ENCODE data around the gene PPA1. TPM values are rescaled to one million over a fixed set of nuclear protein-coding genes. Genes with fewer than 3 reads are reported as not detected.

PPA1 gene
- total and polyA plus RNA-seq, 10 donors: 54.8 to 133 (median 78.5) TPM

- peaks cover 0 to 3% (median 2%) of the 10 kb centered on the region in 6 donors for H3K4me1 ChIP-seq
- peak in 6 of 11 experiments; percentile 9 to 50 (median 31) for TF ChIP-seq CTCF (IDR thresholded peaks at IDR 0.05 in 8 of 11, conservative IDR thresholded peaks at IDR 0.05 in 3 of 11)
- no peak for TF ChIP-seq POLR2A (IDR thresholded peaks at IDR 0.05)
- TF ChIP-seq POLR2AphosphoS5 (IDR thresholded peaks at IDR 0.05): no peak
- no peak overlapping the region for H3K4me3 ChIP-seq
- H3K27me3 ChIP-seq (replicated peaks in 1 of 7): no peaks in the 10 kb centered on the region
- no peak for DNase-seq
- no peaks in the 10 kb centered on the region for H3K9me3 ChIP-seq
- 61 to 69% (median 62%) methylated on average over 8 to 9 of the region's 9 CpGs for WGBS, 5 donors
- H3K36me3 ChIP-seq: no peaks in the 10 kb centered on the region
- no peak overlapping the region for H3K27ac ChIP-seq
- intact Hi-C loops (cut with DNase I; ENCODE audit: low total_unique reads): no loop called here
Measured at GRCh38 chr10:70267161-70267933, 34.1 kb upstream of the PPA1 start.

- intact Hi-C loops (cut with DNase I; ENCODE audit: low total_unique reads): no loop called here
- 13 to 30% (median 19%) methylated on average over 1 of the region's 1 CpG for WGBS, 5 donors
- no peak overlapping the region for H3K27ac ChIP-seq
- H3K4me3 ChIP-seq: no peak overlapping the region
- H3K9me3 ChIP-seq: peaks cover 0 to 2% (median 0%) of the 10 kb centered on the region in 8 donors
- no peaks in the 10 kb centered on the region for H3K4me1 ChIP-seq
- H3K27me3 ChIP-seq (replicated peaks in 1 of 7): no peaks in the 10 kb centered on the region
- no peaks in the 10 kb centered on the region for H3K36me3 ChIP-seq
- TF ChIP-seq POLR2AphosphoS5 (IDR thresholded peaks at IDR 0.05) (no peak), CTCF (IDR thresholded peaks at IDR 0.05 in 8 of 11, conservative IDR thresholded peaks at IDR 0.05 in 3 of 11) (no peak), POLR2A (IDR thresholded peaks at IDR 0.05) (no peak)
- DNase-seq: no peak
Measured at GRCh38 chr10:70266701-70267100, 33.5 kb upstream of the PPA1 start.

- no peak overlapping the region for H3K4me3 ChIP-seq
Measured at GRCh38 chr10:70266056-70266455, 32.8 kb upstream of the PPA1 start.

More at GRCh38 chr10:70266056-70266455, 32.8 kb upstream of the PPA1 start:
- intact Hi-C loops (cut with DNase I; ENCODE audit: low total_unique reads): no loop called here
- TF ChIP-seq POLR2AphosphoS5 (IDR thresholded peaks at IDR 0.05) (no peak), POLR2A (IDR thresholded peaks at IDR 0.05) (no peak), CTCF (IDR thresholded peaks at IDR 0.05 in 8 of 11, conservative IDR thresholded peaks at IDR 0.05 in 3 of 11) (no peak)
- H3K27ac ChIP-seq: no peak overlapping the region
- no peaks in the 10 kb centered on the region for H3K4me1 ChIP-seq
- WGBS, 5 donors: 95 to 99% (median 97%) methylated on average over 7 of the region's 7 CpGs
- no peaks in the 10 kb centered on the region for H3K36me3 ChIP-seq
- H3K27me3 ChIP-seq (replicated peaks in 1 of 7): no peaks in the 10 kb centered on the region
- no peak for DNase-seq
- peaks cover 0 to 8% (median 4%) of the 10 kb centered on the region in 8 donors for H3K9me3 ChIP-seq

Measured in spleen (tissue), 11 donors.